ENCODE results near the gene HID1.

Gene HID1

GRCh38 chr17:74946641-74947040, 25.9 kb downstream of the HID1 start:
- TF ChIP-seq CTCF (conservative IDR thresholded peaks at IDR 0.05; ENCODE audit: low read length), result no peak
- DNase-seq (ENCODE audit: low read depth), result no peak
- H3K4me3 ChIP-seq (ENCODE audit: low read length), result no peak overlapping the region

GRCh38 chr17:74945543-74945942, 27.0 kb downstream of the HID1 start:
- no peak for TF ChIP-seq CTCF (conservative IDR thresholded peaks at IDR 0.05; ENCODE audit: low read length)
- H3K4me3 ChIP-seq (ENCODE audit: low read length), result no peak overlapping the region
- DNase-seq (ENCODE audit: low read depth), result no peak

GRCh38 chr17:74943808-74944522, 28.6 kb downstream of the HID1 start:
- TF ChIP-seq CTCF (conservative IDR thresholded peaks at IDR 0.05; ENCODE audit: low read length), result no peak
- DNase-seq (ENCODE audit: low read depth), result no peak

GRCh38 chr17:74941128-74941725, 31.3 kb downstream of the HID1 start:
- DNase-seq (ENCODE audit: low read depth), result no peak
- no peak for TF ChIP-seq CTCF (conservative IDR thresholded peaks at IDR 0.05; ENCODE audit: low read length)
- H3K4me3 ChIP-seq (ENCODE audit: low read length), result no peak overlapping the region

More at GRCh38 chr17:74943808-74944522, 28.6 kb downstream of the HID1 start:
- H3K4me3 ChIP-seq (ENCODE audit: low read length), result no peak overlapping the region

GRCh38 chr17:74939534-74939933, 33.0 kb downstream of the HID1 start:
- TF ChIP-seq CTCF (conservative IDR thresholded peaks at IDR 0.05; ENCODE audit: low read length), result no peak
- no peak for DNase-seq (ENCODE audit: low read depth)

GRCh38 chr17:74938194-74938950, 34.2 kb downstream of the HID1 start:
- H3K4me3 ChIP-seq (ENCODE audit: low read length), result no peak overlapping the region
- no peak for TF ChIP-seq CTCF (conservative IDR thresholded peaks at IDR 0.05; ENCODE audit: low read length)
- no peak for DNase-seq (ENCODE audit: low read depth)

More at GRCh38 chr17:74939534-74939933, 33.0 kb downstream of the HID1 start:
- H3K4me3 ChIP-seq (ENCODE audit: low read length), result no peak overlapping the region

Data from AG10803 (cell line).